ENCODE results near the gene UMAD1.

Gene UMAD1

DNA sequence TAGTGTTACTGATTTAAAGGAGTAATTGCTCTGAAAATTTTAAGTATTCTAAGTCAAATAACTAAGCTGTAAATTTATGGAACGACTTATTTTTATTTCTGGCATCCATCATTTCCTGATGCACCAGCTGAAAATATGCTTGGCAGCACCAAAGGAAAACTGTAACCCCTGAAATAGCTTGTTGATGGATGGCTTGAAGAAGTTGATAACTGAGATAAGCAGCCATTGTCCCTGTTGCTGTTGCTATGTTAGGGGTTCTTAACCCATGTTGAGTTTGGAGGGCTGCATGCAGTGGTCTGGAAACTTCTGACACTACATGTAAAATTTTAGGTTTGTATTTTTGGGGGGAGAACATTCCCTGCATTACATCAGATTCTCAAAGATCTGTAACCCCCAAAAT, 47.2 kb downstream of the UMAD1 start:
- Mint-ChIP-seq H3K4me1 (ENCODE audit: low read depth) (peaks cover 16% of the 10 kb centered on the region), H3K36me3 (ENCODE audit: low read depth) (no peaks in the 10 kb centered on the region), H3K9me3 (no peaks in the 10 kb centered on the region), H3K4me3 (no peak overlapping the region), H3K27ac (no peak overlapping the region), H3K27me3 (no peaks in the 10 kb centered on the region)
- intact Hi-C loops (cut with micrococcal nuclease): no loop called here

DNA sequence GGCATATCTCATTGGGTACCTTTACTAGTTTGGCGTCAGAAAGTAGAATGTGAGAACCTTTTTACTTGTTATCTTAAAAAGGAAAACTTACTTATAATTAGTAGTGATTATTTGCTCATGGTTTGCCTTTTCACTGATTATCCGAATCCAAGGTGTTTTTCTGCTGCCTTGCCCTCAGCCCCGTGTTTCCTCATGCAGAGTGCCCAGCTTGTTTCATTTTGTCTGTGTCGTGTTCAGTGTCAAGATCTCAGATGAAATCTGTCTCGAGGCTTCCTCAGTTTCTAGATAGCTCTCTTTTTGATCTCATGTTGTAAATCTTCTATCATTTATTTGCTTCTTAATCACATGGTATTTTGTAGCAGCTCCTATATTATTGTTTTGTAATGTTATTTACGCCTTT, 47.8 kb downstream of the UMAD1 start:
- Mint-ChIP-seq H3K27me3 (no peaks in the 10 kb centered on the region), H3K4me3 (no peak overlapping the region), H3K4me1 (ENCODE audit: low read depth) (peaks cover 16% of the 10 kb centered on the region), H3K36me3 (ENCODE audit: low read depth) (no peaks in the 10 kb centered on the region), H3K9me3 (no peaks in the 10 kb centered on the region), H3K27ac (no peak overlapping the region)
- intact Hi-C loops (cut with micrococcal nuclease): no loop called here

DNA sequence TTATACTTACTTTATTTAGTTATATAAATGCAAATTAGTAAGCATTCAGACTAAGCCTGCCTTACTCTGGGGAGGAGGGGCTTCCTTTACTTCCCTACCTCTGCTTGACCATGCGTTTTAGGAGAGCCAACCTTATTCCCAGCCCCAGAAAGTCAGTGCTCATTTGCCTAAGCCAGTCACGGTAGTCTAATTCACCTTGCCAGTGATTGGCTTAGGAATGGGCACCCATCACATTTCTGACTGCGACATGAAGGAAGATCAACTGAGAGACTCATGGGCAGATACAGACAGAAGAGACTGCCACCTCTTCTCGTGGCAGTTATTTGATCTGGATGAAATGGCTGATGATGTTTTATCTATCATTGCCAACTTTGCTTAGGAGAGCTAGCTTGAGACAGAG, 48.4 kb downstream of the UMAD1 start:
- H3K9me3 Mint-ChIP-seq: no peaks in the 10 kb centered on the region
- no peak overlapping the region for H3K4me3 Mint-ChIP-seq
- no peak overlapping the region for H3K27ac Mint-ChIP-seq
- H3K4me1 Mint-ChIP-seq (ENCODE audit: low read depth): peaks cover 16% of the 10 kb centered on the region
- H3K27me3 Mint-ChIP-seq: no peaks in the 10 kb centered on the region
- no peaks in the 10 kb centered on the region for H3K36me3 Mint-ChIP-seq (ENCODE audit: low read depth)
- intact Hi-C loops (cut with micrococcal nuclease): no loop called here

DNA sequence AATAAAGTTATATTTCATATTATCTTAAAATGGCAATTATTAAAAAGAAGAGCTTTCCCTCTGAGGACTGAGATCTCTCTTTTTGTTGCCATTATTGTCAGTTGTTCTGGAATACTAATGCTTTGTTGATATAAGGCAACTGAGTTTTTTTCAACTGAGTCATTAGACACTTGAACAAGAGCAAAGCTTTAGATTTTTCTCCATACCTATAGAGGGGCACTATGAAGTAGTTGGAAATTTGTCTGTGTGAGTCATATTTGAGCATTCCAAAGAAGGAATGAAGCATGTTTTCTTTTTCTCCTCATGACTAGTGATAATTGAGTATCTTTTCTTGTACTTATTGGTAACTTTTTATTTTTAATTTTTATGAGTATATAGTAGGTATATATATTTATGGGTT, 53.3 kb downstream of the UMAD1 start:
- H3K4me1 Mint-ChIP-seq (ENCODE audit: low read depth): peaks cover 13% of the 10 kb centered on the region
- peaks cover 6% of the 10 kb centered on the region for H3K36me3 Mint-ChIP-seq (ENCODE audit: low read depth)
- intact Hi-C loops (cut with micrococcal nuclease): no loop called here
- H3K9me3 Mint-ChIP-seq: peaks cover 7% of the 10 kb centered on the region
- no peaks in the 10 kb centered on the region for H3K27me3 Mint-ChIP-seq
- no peak overlapping the region for H3K27ac Mint-ChIP-seq
- no peak overlapping the region for H3K4me3 Mint-ChIP-seq

DNA sequence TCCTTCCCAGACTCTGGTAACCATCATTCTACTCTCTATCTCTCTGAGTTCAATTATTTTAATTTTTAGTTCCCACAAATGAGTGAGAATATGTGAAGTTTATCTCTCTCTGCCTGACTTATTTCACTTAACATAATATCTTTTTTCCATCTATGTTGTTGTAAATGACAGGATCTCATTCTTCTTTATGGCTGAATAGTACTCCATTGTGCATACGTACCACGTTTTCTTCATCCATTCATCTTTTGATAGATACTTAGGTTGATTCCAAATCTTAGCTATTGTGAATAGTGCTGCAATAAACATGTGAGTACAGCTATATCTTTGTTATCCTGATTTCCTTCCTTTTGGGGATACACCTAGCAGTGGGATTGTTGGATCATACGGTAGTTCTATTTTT, 54.0 kb downstream of the UMAD1 start:
- Mint-ChIP-seq H3K4me1 (ENCODE audit: low read depth) (peaks cover 8% of the 10 kb centered on the region), H3K27me3 (no peaks in the 10 kb centered on the region), H3K4me3 (no peak overlapping the region), H3K9me3 (peaks cover 7% of the 10 kb centered on the region), H3K36me3 (ENCODE audit: low read depth) (peaks cover 6% of the 10 kb centered on the region), H3K27ac (no peak overlapping the region)
- intact Hi-C loops (cut with micrococcal nuclease): no loop called here

DNA sequence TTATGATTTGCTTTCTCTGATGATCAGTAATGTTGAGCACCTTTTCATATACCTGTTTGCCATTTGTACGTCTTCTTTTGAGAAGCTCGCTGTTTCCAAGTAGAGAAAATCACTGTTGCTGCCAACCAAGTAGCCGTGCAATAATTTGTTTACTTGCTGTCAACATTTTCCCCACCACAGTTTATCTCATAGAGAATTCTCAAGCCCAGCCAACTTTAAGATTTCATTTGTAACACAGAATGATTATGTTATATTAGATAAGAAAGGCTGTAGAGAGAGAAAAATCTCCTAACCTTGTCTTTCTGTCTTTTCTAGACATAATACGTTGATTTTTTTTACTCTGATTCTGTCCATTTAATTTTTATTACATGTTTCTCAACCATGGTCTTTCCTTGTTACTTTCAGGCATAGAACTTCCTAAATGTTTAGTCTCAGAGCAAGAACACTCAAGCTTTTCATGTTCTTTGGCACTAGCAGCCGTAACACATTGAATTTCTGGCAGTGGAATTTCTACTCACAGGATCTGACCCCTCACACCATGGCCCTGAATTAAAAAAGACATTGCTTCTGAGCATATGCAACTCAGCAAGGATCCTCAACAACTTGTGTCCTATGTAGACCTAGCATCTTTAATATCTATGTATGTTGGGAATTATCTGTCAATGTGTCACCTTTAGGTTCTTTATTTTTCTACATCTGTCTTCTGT, 54.7 kb downstream of the UMAD1 start:
- Mint-ChIP-seq H3K27ac (no peak overlapping the region), H3K4me3 (no peak overlapping the region), H3K27me3 (no peaks in the 10 kb centered on the region), H3K4me1 (ENCODE audit: low read depth) (peaks cover 8% of the 10 kb centered on the region), H3K9me3 (peaks cover 7% of the 10 kb centered on the region), H3K36me3 (ENCODE audit: low read depth) (peaks cover 6% of the 10 kb centered on the region)
- intact Hi-C loops (cut with micrococcal nuclease): no loop called here

DNA sequence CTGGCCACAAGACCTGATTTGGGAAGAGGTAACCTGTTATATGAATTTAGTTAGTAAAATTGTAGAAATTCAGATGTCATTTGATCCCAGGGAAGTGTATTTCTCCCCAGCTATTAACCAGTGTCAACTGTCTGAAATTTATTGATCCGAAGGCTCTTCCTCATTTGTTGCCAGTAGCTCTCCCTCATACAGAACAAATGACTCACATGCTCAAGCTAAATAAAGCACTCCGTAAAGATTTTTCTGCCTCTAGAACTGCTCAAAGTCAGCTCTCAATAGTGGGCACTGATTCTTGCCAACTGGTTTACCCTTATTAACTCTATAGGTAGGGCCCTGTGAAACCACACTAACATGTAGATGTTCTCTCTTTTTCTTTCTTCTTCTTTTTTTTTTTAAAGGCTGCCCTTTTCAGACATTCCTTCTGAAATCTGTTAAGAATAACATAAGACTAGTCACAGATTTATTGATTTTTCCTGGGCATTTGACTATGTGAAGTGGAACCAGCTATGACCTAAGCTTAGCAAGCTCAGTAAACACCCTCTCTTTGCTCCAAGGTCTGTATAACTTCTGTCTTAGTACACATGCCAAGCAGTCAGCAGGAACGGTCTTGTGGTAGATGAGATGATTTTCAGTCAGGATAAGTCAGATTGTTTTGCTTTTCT, 56.0 kb downstream of the UMAD1 start:
- peaks cover 8% of the 10 kb centered on the region for H3K4me1 Mint-ChIP-seq (ENCODE audit: low read depth)
- H3K9me3 Mint-ChIP-seq: peaks cover 7% of the 10 kb centered on the region
- H3K27me3 Mint-ChIP-seq: no peaks in the 10 kb centered on the region
- peaks cover 6% of the 10 kb centered on the region for H3K36me3 Mint-ChIP-seq (ENCODE audit: low read depth)
- H3K4me3 Mint-ChIP-seq: no peak overlapping the region
- intact Hi-C loops (cut with micrococcal nuclease): no loop called here
- no peak overlapping the region for H3K27ac Mint-ChIP-seq

DNA sequence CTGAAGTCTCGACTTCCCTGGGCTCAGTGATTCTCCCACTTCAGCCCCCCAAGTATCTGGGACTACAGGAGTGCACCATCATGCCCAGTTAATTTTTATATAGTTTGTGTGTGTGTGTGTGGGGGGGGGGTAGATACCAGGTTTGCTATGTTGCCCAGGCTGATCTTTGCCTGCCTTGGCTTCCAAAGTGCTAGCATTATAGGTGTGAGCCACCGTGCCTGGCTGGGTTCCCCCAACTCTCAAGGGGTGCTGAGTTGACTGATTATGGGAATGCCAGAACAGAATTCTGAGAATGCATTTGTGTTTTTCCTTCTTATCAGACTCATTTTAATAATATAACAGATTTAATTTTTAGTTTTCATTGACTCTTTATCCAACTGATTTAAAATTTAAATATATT, 58.4 kb downstream of the UMAD1 start:
- no peak overlapping the region for H3K27ac Mint-ChIP-seq

DNA sequence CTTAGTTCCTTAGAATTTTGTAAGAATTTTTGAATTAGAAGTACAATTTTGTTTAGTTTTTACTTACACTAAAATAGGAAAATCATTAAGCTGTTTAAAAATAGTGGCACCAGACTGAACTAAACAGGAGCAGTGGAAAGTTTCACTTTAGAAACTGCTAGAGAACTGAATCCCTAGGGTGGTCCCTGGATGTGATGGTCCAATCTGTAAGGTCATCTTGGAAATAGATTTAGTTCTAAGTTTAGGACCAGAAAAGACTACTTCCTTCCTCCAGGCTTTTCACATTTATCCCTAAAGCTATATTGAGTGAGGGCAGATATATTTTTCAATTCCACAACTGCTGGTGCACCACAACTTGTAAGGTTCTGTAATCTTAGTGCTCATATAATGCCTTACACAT, 58.8 kb downstream of the UMAD1 start:
- peaks cover 7% of the 10 kb centered on the region for H3K4me1 Mint-ChIP-seq (ENCODE audit: low read depth)
- H3K4me3 Mint-ChIP-seq: no peak overlapping the region
- peaks cover 5% of the 10 kb centered on the region for H3K9me3 Mint-ChIP-seq
- no peaks in the 10 kb centered on the region for H3K27me3 Mint-ChIP-seq
- H3K27ac Mint-ChIP-seq: no peak overlapping the region
- peaks cover 6% of the 10 kb centered on the region for H3K36me3 Mint-ChIP-seq (ENCODE audit: low read depth)
- intact Hi-C loops (cut with micrococcal nuclease): no loop called here

More for the DNA sequence above, 58.4 kb downstream of the UMAD1 start:
- intact Hi-C loops (cut with micrococcal nuclease): no loop called here
- Mint-ChIP-seq H3K4me1 (ENCODE audit: low read depth) (peaks cover 8% of the 10 kb centered on the region), H3K4me3 (no peak overlapping the region), H3K27me3 (no peaks in the 10 kb centered on the region), H3K9me3 (peaks cover 7% of the 10 kb centered on the region), H3K36me3 (ENCODE audit: low read depth) (peaks cover 6% of the 10 kb centered on the region)

DNA sequence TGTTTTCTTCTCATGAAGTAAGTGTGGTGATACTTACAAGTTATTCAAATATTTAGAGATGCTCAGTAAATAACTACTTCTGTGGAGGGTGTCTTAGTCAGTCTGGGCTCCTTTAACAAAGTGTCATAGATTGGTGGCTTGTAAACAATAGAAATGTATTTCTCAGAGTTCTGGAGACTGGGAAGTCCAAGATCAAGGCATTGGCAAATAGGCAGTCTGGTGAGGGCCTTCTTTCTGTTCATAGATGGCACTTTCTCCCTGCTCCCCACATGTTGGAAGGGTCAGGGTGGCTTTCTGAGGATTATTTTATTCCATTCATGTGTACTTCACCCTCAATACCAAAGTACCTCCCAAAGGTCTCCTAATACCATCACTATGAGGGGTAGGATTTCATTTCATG, 59.4 kb downstream of the UMAD1 start:
- intact Hi-C loops (cut with micrococcal nuclease): no loop called here
- Mint-ChIP-seq H3K27ac (no peak overlapping the region), H3K27me3 (no peaks in the 10 kb centered on the region), H3K4me3 (no peak overlapping the region), H3K36me3 (ENCODE audit: low read depth) (peaks cover under 1% of the 10 kb centered on the region), H3K9me3 (no peaks in the 10 kb centered on the region), H3K4me1 (ENCODE audit: low read depth) (peaks cover 1% of the 10 kb centered on the region)

DNA sequence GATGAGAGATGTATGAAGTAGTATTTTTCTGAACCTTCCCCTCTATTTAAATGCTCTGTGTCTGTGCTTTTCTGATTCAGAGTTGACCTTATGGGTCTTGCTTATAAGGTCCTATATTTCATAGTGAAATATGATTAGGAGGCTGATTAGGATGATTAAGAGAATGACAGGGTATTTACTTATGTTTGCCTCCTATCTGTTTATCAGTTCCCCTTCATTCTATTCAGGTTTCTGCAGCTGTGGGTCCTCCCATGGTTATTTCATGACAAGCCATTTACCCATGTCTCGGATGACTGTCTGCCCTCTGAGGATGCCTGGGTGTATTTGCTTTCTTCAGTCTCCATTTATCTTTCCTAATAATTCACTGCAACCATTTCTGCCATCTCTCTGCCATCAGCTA, 61.0 kb downstream of the UMAD1 start:
- Mint-ChIP-seq H3K36me3 (ENCODE audit: low read depth) (no peaks in the 10 kb centered on the region), H3K27me3 (no peaks in the 10 kb centered on the region), H3K4me3 (no peak overlapping the region), H3K27ac (no peak overlapping the region), H3K4me1 (ENCODE audit: low read depth) (peaks cover 8% of the 10 kb centered on the region), H3K9me3 (no peaks in the 10 kb centered on the region)
- intact Hi-C loops (cut with micrococcal nuclease): no loop called here

DNA sequence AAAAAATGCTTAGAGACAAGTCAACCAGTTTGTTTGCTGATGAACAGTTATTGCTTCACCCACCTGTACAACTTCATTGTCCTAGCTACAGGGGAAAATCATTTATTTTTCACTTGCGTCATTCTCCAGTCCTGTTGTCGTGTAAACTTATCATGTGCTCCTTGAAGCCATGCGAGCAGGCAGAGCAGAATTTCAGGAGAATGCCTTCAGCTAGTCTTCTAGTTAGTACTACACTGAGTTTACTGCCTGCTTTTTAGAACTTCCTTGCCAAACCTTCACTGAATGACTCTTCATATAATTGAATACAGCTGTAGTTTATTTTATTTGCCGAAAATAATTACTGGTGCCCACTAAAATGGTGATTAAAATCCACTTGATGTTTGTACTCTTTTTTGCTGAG, 62.3 kb downstream of the UMAD1 start:
- peaks cover 8% of the 10 kb centered on the region for H3K4me1 Mint-ChIP-seq (ENCODE audit: low read depth)
- intact Hi-C loops (cut with micrococcal nuclease): no loop called here
- no peak overlapping the region for H3K27ac Mint-ChIP-seq
- no peaks in the 10 kb centered on the region for H3K9me3 Mint-ChIP-seq
- no peak overlapping the region for H3K4me3 Mint-ChIP-seq
- no peaks in the 10 kb centered on the region for H3K36me3 Mint-ChIP-seq (ENCODE audit: low read depth)
- no peaks in the 10 kb centered on the region for H3K27me3 Mint-ChIP-seq

DNA sequence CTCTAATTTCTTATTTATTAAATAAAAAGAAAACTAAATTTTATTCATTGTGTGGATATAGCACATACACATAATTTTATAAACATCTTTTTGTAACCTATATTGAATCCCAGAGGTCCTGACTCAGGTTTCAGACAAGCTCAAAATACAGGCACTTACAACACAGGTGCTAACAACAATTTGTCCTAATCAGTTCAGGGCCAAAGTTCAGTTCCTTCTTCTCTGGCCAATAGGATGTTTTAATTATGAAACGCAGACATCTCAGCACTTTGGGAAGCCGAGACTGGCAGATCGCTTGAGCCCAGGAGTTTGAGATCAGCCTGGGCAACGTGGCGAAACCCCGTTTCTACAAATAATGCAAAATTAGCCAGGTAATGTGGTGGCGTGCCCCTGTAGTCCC, 62.9 kb downstream of the UMAD1 start:
- Mint-ChIP-seq H3K4me1 (ENCODE audit: low read depth) (peaks cover 8% of the 10 kb centered on the region), H3K27ac (no peak overlapping the region), H3K36me3 (ENCODE audit: low read depth) (no peaks in the 10 kb centered on the region), H3K9me3 (no peaks in the 10 kb centered on the region), H3K4me3 (no peak overlapping the region), H3K27me3 (no peaks in the 10 kb centered on the region)
- intact Hi-C loops (cut with micrococcal nuclease): no loop called here

DNA sequence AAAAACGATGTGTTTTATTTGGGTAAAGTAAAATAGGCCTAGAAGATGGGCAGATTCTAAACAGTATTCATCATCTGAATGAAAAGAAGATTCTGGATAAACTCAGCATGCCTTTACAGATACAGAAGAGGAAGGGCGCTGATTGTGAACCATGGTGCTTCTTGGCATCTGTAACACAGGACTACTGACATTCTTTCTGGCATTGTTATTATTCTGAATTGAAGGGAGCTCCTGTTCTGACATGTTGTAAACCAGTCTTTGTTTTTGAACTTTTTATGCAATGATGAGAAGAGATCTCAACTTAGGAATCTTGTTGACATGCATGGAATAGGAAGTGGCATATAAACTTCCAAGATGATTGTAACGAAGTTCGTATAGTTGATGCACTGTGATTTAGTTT, 64.3 kb downstream of the UMAD1 start:
- Mint-ChIP-seq H3K4me1 (ENCODE audit: low read depth) (peaks cover 14% of the 10 kb centered on the region), H3K27ac (no peak overlapping the region), H3K27me3 (no peaks in the 10 kb centered on the region), H3K4me3 (no peak overlapping the region), H3K36me3 (ENCODE audit: low read depth) (no peaks in the 10 kb centered on the region), H3K9me3 (no peaks in the 10 kb centered on the region)
- intact Hi-C loops (cut with micrococcal nuclease): no loop called here

DNA sequence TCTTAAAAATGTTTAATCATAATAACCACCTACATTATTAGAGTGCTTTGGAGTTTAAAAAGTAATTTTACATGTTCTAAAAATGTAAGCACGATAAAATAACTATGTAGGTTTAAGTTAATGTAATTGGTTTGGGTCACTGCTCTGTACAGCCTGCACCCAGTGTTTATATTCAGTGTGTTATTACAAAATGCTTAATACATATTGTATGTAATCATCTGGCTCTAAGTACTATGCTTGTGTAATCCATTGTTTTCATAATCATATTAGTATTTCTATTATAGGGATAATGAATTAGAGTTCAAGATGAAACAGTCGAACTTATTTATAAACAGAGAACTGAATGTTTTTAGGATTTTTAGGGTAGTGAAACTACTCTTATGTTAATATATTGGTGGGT, 64.8 kb downstream of the UMAD1 start:
- Mint-ChIP-seq H3K4me3 (no peak overlapping the region), H3K36me3 (ENCODE audit: low read depth) (no peaks in the 10 kb centered on the region), H3K4me1 (ENCODE audit: low read depth) (peaks cover 14% of the 10 kb centered on the region), H3K27ac (no peak overlapping the region), H3K27me3 (no peaks in the 10 kb centered on the region), H3K9me3 (no peaks in the 10 kb centered on the region)
- intact Hi-C loops (cut with micrococcal nuclease): no loop called here

Data from dendritic cell treated with granulocyte-macrophage colony-stimulating factor and Interleukin-4, amounts not matched to agents 40 ng/mL and 50 ng/mL, for 4 days (primary cell).